Activated B cell treated with CpG ODN at 0.5 μM for 24 hours (primary cell): ENCODE data around the gene CD8B2. TPM values are rescaled to one million over a fixed set of nuclear protein-coding genes. Genes with fewer than 3 reads are reported as not detected.
"Not testable (repeated sequence)": the region's sequence is repeated elsewhere in the genome, so short reads cannot be mapped to it uniquely, and the experiment has no call there.

Source experiments
- ATAC-seq: fragments of 200-7000 bp; cut with Tn5 transposase; one replicate; pipeline ENCODE4 v1.10.0; 2021; ENCODE audit warnings: low read depth, mild to moderate bottlenecking, moderate library complexity
- CTCF ChIA-PET: fragments of 350-600 bp; sonication (Branson Sonifier 250); formaldehyde crosslinking; loops from one replicate; lab custom pipeline; 2021; ENCODE audit warnings: antibody characterized with exemption; lab: Charles Lee
- POLR2A ChIA-PET: fragments of 350-600 bp; sonication (Branson Sonifier 250); formaldehyde crosslinking; loops from one replicate; lab custom pipeline; 2021; ENCODE audit warnings: antibody characterized with exemption; lab: Charles Lee
- DNase-seq: peaks from one replicate; pipeline ENCODE4 v3.0.0; 2022
- H3K27ac Mint-ChIP-seq: one replicate; pipeline ENCODE4 v1.8.0; 2020; ENCODE audit warnings: mixed read lengths
- H3K27me3 Mint-ChIP-seq: one replicate; pipeline ENCODE4 v1.8.0; 2021; ENCODE audit warnings: mixed read lengths
- H3K36me3 Mint-ChIP-seq: one replicate; pipeline ENCODE4 v1.8.0; 2021; ENCODE audit warnings: low read depth, mixed read lengths
- H3K4me1 Mint-ChIP-seq: one replicate; pipeline ENCODE4 v1.8.0; 2021; ENCODE audit warnings: mixed read lengths
- H3K4me3 Mint-ChIP-seq: one replicate; pipeline ENCODE4 v1.8.0; 2020; ENCODE audit warnings: mild to moderate bottlenecking, mixed read lengths
- H3K9me3 Mint-ChIP-seq: one replicate; pipeline ENCODE4 v1.8.0; 2020; ENCODE audit warnings: mixed read lengths
- intact Hi-C: fragments of 100-400 bp; cut with micrococcal nuclease; formaldehyde crosslinking; loops from one replicate; pipeline ENCODE4 v1.15.1; 2024
- total RNA-seq: library from RNA; stranded (reverse); gene quantifications from 2 replicates; pipeline ENCODE4 v1.2.3, GENCODE V29; 2022

Gene CD8B2
- total RNA-seq, 1 donor from 2014 or later, result not detected

DNA sequence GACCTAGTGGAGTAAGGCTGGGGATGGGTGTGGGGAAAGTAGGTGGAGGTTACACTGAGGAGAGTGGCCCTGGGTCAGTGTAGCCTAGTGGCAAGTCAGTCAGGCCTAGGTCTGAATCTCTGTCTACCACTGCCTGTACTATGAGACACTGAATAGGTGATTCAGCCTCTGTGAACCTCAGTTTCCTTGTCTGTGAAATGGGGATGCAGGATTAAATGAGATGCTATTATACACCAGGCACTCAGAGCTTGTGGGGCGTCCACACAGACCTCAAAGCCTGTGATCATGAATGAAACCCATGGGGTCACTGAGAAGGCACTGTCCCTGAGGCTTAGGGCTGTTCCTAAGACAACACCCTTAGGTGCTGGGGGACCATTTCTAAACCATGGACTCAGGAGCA lies 11.4 kb downstream of the CD8B2 start:
- DNase-seq, ATAC-seq, intact Hi-C loops, CTCF ChIA-PET, H3K4me3 Mint-ChIP-seq, H3K27ac Mint-ChIP-seq, POLR2A ChIA-PET, H3K4me1 Mint-ChIP-seq, H3K27me3 Mint-ChIP-seq, H3K9me3 Mint-ChIP-seq, H3K36me3 Mint-ChIP-seq: not testable (repeated sequence)

DNA sequence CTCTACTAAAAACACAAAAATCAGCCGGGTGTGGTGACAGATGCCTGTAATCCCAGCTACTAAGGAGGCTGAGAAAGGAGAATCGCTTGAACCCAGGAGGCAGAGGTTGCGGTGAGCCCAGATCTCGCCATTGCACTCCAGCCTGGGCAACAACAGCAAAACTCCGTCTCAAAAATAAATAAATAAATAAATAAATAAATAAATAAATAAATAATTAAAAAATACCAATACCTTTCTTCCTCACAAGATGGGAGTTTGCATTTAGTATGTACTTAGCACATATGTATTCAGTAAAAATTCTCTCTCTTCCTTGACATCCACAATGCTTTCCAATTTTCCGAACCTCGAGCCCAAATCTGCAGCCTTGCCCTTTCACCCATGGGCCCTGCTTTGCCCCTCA lies 13.2 kb downstream of the CD8B2 start:
- H3K4me3 Mint-ChIP-seq, DNase-seq, H3K36me3 Mint-ChIP-seq, CTCF ChIA-PET, H3K27ac Mint-ChIP-seq, intact Hi-C loops, H3K4me1 Mint-ChIP-seq, ATAC-seq, H3K27me3 Mint-ChIP-seq, POLR2A ChIA-PET, H3K9me3 Mint-ChIP-seq: not testable (repeated sequence)

DNA sequence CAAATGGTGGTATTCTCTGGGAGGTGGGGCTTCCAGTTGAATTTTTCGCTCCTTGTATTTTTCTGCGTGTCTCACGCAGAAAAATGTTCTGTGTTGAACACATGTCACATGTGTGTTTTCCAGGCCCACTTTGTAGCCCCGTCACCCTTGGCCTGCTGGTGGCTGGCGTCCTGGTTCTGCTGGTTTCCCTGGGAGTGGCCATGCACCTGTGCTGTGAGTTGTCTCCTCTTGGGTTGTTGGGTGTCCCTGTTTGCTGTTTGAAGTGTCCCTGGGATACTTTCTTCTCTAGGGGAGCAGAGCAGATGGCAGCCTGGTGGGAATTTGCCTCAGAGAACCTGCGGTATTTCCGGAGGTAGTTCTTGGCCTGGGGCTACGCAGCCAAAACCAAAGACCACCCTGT lies 15.2 kb downstream of the CD8B2 start:
- DNase-seq, H3K9me3 Mint-ChIP-seq, H3K36me3 Mint-ChIP-seq, H3K4me1 Mint-ChIP-seq, H3K4me3 Mint-ChIP-seq, ATAC-seq, intact Hi-C loops, POLR2A ChIA-PET, H3K27me3 Mint-ChIP-seq, CTCF ChIA-PET, H3K27ac Mint-ChIP-seq: not testable (repeated sequence)

DNA sequence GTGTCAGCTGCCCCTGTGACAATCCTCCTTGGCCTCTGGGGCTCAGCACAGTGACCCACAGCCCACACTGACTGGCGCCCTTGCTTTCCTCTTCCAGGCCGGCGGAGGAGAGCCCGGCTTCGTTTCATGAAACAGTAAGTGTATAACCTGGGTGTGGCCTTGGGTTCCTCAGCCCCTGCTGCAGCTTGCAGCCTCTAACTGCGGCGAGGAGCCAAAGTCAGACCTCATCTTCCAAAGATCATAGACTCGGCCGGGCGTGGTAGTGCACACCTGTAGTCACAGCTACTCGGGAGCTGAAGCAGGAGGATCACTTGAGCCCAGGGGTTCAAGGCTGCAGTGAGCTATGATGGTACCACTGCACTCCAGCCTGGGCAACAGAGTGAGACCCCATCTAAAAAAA lies 17.0 kb downstream of the CD8B2 start:
- H3K4me3 Mint-ChIP-seq, intact Hi-C loops: not testable (repeated sequence)

DNA sequence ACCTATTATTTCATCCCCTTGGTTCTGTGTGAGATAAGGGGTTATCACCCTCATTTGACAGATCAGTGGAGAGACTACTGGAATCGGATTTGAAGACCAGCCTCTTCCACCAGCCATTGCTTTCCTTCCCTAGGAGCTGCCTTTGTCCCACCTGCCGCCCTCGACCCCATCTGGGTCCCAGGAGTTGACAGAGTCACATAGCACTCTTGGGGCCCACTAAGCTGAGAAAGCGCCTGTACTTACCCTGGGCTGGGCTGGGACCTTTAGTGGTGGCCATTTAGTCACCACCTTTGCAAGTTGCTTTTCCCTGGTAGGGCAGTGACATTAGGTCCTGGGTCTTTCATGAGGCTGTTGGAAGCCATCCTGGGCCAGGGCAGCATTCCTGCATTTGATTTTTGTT lies 17.6 kb downstream of the CD8B2 start:
- ATAC-seq, result not testable (repeated sequence)

More for the DNA sequence above, 17.0 kb downstream of the CD8B2 start:
- ATAC-seq, POLR2A ChIA-PET, H3K4me1 Mint-ChIP-seq, H3K27me3 Mint-ChIP-seq, H3K9me3 Mint-ChIP-seq, H3K36me3 Mint-ChIP-seq, CTCF ChIA-PET, H3K27ac Mint-ChIP-seq, DNase-seq: not testable (repeated sequence)

DNA sequence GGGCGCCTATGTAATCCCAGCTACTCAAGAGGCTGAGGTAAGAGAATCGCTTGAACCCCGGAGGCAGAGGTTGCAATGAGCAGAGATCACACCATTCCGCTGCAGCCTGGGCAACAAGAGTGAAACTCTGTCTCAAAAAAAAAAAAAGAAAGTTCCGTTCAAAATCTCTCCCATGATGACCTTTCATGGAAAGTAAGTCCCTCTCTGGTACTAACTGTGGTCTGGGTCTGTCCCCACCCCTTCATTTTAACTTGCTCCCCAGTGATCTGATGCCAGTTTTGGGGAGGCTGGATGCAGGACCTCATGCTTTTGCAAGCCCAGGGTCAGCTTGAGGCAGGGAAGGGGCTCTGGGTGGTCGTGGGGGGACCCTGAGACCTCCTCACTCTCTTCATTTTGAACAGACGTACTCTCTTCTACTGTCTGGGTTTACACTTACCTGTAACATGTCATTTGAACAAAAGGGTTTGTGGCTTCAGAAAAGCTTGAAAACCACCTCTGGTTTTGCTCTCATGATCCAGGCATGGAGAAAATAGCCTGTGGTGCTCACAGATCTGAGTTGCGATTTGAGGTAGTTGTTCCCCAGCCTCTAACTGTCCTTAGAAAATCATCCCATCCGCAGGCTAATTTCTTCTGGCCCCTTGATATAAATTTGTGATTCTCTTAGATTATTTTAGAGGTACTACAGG lies 19.0 kb downstream of the CD8B2 start:
- POLR2A ChIA-PET, H3K4me1 Mint-ChIP-seq, H3K27ac Mint-ChIP-seq, ATAC-seq, H3K27me3 Mint-ChIP-seq, H3K36me3 Mint-ChIP-seq, H3K4me3 Mint-ChIP-seq, DNase-seq, H3K9me3 Mint-ChIP-seq, intact Hi-C loops, CTCF ChIA-PET: not testable (repeated sequence)

More for the DNA sequence above, 17.6 kb downstream of the CD8B2 start:
- H3K9me3 Mint-ChIP-seq, intact Hi-C loops, H3K36me3 Mint-ChIP-seq, H3K4me3 Mint-ChIP-seq, H3K27me3 Mint-ChIP-seq, DNase-seq, H3K4me1 Mint-ChIP-seq, POLR2A ChIA-PET, H3K27ac Mint-ChIP-seq, CTCF ChIA-PET: not testable (repeated sequence)

DNA sequence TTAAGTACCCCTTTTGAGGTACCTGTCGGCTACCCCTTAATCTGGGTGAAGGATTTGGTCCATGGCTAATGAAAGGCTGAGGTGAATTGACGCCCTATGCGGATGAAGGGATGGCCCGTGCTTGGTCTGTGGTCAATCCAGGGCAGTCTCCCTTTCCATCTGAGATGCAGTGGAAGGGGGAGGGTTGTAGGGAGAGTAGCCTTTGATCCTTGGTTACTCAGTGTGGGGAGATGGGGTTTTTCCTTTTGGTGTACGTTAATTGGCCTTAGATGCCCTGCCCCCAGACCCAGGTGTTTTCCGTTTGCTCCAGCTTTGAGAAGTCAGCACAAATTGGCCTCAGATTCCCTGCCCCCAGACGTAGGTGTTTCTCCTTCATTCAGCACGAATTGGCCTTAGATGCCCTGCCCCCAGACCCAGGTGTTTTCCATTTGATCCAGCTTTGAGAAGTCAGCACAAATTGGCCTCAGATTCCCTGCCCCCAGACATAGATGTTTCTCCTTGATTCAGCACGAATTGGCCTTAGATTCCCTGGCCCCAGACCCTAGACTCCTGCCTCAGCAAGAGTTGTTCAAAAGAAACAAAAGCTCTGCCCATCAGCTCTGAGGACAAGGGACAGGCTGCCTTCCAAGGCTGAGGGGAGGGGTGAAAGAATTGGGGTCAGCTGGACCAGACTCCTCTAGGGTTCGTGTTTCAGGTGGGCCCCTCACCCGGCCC lies 21.7 kb downstream of the CD8B2 start:
- H3K27ac Mint-ChIP-seq, H3K9me3 Mint-ChIP-seq, DNase-seq, H3K4me3 Mint-ChIP-seq, H3K4me1 Mint-ChIP-seq, H3K27me3 Mint-ChIP-seq, H3K36me3 Mint-ChIP-seq, POLR2A ChIA-PET, CTCF ChIA-PET, intact Hi-C loops, ATAC-seq: not testable (repeated sequence)

DNA sequence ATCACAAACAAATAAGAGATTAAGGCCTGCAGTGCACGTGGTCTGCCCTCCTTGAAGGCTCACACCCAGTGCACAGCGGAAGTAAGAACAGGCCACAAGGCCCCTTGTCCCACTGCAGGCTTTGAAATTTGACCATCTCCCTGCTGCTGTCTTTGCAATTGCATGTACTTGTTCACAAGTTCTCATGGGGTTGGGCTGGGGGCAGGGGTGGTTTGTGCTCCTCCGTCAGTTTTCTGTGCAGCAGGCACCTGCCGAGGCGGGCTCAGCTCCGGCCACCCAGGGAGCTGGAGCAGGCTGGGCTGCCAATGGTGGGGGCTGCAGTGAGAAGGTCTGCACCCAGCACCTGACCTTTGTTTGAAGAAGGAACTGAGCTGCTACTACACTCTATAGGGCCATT lies 22.2 kb downstream of the CD8B2 start:
- intact Hi-C loops, CTCF ChIA-PET, H3K27me3 Mint-ChIP-seq, H3K4me1 Mint-ChIP-seq, H3K36me3 Mint-ChIP-seq, POLR2A ChIA-PET, DNase-seq, H3K27ac Mint-ChIP-seq, H3K4me3 Mint-ChIP-seq, ATAC-seq, H3K9me3 Mint-ChIP-seq: not testable (repeated sequence)

DNA sequence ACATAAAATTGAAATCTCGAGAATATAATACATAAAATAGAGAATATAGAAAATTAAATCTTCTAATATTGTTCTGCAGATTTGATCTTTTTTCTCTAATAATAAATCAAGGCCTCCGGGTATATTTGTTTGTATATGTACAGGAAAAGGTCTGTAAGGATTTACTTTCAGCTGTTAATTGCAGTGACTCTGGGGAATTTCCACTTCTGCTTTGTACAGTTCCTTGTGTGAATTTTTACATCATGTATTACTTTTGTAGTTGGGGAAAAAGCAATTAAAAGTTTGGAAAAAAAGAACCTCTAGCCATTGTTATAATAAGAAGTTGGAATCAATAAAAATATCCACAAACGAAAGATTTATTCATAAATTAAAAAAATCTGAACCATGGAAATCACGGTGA lies 23.6 kb downstream of the CD8B2 start:
- intact Hi-C loops, H3K27ac Mint-ChIP-seq, H3K27me3 Mint-ChIP-seq, DNase-seq, CTCF ChIA-PET, H3K4me1 Mint-ChIP-seq, H3K36me3 Mint-ChIP-seq, POLR2A ChIA-PET, H3K4me3 Mint-ChIP-seq, ATAC-seq, H3K9me3 Mint-ChIP-seq: not testable (repeated sequence)

DNA sequence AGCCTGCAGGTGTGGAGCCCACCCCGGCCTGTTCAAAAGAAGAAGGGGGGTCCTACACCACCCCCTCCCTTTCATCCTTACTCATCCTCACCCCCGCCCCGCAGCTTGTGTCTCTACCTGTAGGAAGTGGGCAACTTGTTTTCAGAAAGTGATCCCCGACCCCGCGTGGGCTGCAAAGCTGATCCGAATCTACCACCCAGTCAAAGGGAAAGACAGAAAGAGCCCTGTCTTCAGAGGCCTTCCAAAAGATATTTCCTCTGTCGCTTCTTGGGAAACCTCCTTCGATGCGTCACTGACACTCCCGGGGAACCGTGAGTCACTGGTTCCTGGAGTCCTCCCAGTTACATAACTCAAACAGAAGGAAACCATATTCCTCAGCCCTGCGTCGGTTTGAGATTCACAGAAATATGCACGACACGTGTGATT lies 24.3 kb downstream of the CD8B2 start:
- DNase-seq, POLR2A ChIA-PET, H3K36me3 Mint-ChIP-seq, CTCF ChIA-PET, ATAC-seq, H3K4me1 Mint-ChIP-seq, H3K4me3 Mint-ChIP-seq, H3K27me3 Mint-ChIP-seq, H3K27ac Mint-ChIP-seq, intact Hi-C loops, H3K9me3 Mint-ChIP-seq: not testable (repeated sequence)

DNA sequence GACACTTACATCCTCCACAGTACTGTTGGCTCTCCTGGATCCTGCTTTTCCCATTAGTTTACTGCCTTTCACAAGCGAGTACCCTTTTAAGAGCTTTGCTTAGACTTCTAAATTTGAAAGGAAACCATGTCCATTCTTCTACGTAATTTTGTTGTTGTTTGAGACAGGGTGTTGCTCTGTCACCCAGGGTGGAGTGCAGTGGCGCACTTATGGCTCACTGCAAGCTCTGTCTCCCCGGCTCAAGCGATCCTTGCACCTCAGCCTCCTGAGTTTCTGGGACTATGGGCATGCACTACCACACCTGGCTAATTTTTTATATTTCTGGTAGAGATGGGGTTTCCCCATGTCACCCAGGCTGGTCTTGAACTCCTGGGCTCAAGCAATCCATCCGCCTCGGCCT lies 24.8 kb downstream of the CD8B2 start:
- intact Hi-C loops, H3K27ac Mint-ChIP-seq, DNase-seq, H3K9me3 Mint-ChIP-seq, H3K4me1 Mint-ChIP-seq, CTCF ChIA-PET, H3K4me3 Mint-ChIP-seq, ATAC-seq, POLR2A ChIA-PET, H3K36me3 Mint-ChIP-seq, H3K27me3 Mint-ChIP-seq: not testable (repeated sequence)

DNA sequence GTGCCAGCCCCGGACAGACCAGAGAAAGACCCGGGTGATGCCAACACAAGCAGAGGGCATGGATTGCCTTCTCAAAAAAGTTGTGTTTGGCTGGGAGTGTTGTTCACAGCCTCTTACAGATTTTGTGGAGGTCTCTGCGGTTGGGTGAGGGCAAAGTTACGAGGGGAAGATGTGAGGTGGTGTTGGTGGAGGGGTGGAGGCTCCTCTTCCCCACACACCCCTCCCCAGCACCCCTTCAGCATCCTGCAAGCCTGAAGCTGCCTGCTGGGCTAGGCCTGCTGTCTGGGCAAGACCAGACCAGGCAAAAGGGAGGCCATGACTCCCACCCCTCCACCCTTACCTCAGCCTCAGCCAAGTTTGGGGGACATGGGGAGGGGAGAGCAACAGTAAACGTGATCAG lies 26.2 kb downstream of the CD8B2 start:
- H3K4me1 Mint-ChIP-seq, H3K27me3 Mint-ChIP-seq, ATAC-seq, POLR2A ChIA-PET, H3K36me3 Mint-ChIP-seq, CTCF ChIA-PET, H3K9me3 Mint-ChIP-seq, H3K4me3 Mint-ChIP-seq, DNase-seq, H3K27ac Mint-ChIP-seq, intact Hi-C loops: not testable (repeated sequence)
